ENCODE data around the gene BAD.
A peak's percentile ranks its signal among the peaks of the same experiment; 100 is the strongest.

BAD gene

DNA sequence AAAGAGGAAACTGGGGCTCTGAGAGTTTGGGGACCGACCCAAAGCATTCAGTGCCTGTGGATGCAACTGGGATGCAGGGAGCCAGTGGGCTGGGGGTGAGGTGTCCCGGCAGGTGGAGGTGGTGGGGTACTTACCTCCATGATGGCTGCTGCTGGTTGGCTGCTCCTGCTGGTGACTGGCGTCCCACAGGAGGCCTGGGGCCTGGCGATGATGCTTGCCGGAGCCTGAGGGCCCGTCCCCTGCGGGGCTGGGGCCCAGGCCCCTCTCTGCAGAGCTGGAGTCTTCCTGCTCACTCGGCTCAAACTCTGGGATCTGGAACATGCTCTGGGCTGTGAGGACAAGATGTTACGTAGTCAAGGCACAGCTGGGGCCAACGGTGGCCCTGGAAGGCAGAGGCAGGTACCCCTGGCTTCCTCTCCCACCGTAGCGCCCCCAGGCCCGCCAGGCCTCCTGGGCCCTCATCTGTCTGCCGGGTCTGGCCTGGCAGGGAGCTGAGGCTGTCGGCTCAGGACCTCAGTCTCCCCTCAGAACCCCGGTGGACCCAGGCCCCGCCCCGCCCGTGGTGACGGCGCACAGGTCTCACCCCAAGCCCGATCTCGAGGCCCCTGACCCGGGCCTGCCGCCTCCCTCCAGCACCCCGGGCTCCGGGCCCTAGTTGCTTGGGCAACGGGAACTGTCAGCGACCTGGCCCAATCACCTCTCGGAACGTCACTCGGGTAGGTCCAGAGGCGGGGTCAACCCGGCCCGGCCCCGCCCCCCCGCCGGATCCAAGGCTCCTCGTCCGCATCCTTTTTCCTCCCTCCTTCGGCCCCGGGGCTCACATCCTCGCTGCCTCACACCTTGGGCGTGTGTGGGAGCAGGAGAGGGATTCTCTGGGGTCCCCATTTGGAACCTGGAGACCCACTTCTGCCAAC lies at the start of gene BAD:
BAD (minus strand) TSS at position 618 of the 914 bp plus-strand sequence; CDS start at position 321, 297 bp downstream.
- Histone ChIP-seq H3K27me3 (replicated peaks; ENCODE audit: insufficient read depth, low read length) (no peaks in the 10 kb centered on the region), H3K9me2 (replicated peaks; ENCODE audit: insufficient read depth, low read length) (no peaks in the 10 kb centered on the region), H3F3A (ENCODE audit: insufficient read depth, low read length) (peaks cover 7% of the 10 kb centered on the region), H3K9ac (ENCODE audit: low read length) (peak within 1 kb of the TSS; percentile 98), H3K4me2 (ENCODE audit: low read depth, low read length) (peak within 1 kb of the TSS; percentile 100), H3K9me3 (replicated peaks; ENCODE audit: insufficient read depth, low read length) (no peaks in the 10 kb centered on the region), H2AFZ (ENCODE audit: low read length) (peak within 1 kb of the TSS; percentile 97), H4K20me1 (ENCODE audit: insufficient read depth, low read length) (no peaks in the 10 kb centered on the region), H3K4me3 (ENCODE audit: low read length) (peak within 1 kb of the TSS; percentile 75), H3K79me2 (ENCODE audit: low read length) (peaks cover 29% of the 10 kb centered on the region), H3K27ac (ENCODE audit: low read length) (peak within 1 kb of the TSS; percentile 99), H3K36me3 (replicated peaks; ENCODE audit: insufficient read depth, low read length) (no peaks in the 10 kb centered on the region), H3K4me1 (ENCODE audit: low read length) (peaks cover 10% of the 10 kb centered on the region)
- DNase-seq, result peak; percentile 96
- TF ChIP-seq, protein P1, sequence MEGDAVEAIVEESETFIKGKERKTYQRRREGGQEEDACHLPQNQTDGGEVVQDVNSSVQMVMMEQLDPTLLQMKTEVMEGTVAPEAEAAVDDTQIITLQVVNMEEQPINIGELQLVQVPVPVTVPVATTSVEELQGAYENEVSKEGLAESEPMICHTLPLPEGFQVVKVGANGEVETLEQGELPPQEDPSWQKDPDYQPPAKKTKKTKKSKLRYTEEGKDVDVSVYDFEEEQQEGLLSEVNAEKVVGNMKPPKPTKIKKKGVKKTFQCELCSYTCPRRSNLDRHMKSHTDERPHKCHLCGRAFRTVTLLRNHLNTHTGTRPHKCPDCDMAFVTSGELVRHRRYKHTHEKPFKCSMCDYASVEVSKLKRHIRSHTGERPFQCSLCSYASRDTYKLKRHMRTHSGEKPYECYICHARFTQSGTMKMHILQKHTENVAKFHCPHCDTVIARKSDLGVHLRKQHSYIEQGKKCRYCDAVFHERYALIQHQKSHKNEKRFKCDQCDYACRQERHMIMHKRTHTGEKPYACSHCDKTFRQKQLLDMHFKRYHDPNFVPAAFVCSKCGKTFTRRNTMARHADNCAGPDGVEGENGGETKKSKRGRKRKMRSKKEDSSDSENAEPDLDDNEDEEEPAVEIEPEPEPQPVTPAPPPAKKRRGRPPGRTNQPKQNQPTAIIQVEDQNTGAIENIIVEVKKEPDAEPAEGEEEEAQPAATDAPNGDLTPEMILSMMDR (IDR thresholded peaks at IDR 0.05; ENCODE audit: low read length), result no peak
- TF ChIP-seq EZH2phosphoT487 (IDR thresholded peaks at IDR 0.05; ENCODE audit: low read length) (no peak), EZH2 (optimal IDR thresholded peaks at IDR 0.05; ENCODE audit: low read depth, low read length) (no peak)

DNA sequence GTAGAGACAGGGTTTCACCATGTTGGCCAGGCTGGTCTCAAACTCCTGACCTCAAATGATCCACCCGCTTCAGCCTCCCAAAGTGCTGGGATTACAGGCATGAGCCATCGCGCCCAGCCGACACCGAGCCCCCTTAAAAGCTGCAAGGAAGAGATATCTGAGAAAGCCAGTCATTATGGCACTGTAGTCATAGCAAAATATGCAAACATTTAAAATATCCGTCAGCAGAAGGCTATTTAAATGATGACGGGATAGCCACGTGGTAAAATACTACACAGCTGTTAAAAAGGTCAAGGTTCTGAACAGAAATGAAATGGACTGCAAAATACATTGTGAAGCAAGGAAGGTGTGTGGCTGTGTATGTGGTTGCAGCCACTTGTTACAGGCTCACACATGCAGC lies 49.1 kb upstream of the BAD start:
- no peaks in the 10 kb centered on the region for H3F3A ChIP-seq (ENCODE audit: insufficient read depth, low read length)
- no peaks in the 10 kb centered on the region for H3K79me2 ChIP-seq (ENCODE audit: low read length)
- H3K4me1 ChIP-seq (ENCODE audit: low read length), result peaks cover 4% of the 10 kb centered on the region; the same call in 1 of the 2 replicates

DNA sequence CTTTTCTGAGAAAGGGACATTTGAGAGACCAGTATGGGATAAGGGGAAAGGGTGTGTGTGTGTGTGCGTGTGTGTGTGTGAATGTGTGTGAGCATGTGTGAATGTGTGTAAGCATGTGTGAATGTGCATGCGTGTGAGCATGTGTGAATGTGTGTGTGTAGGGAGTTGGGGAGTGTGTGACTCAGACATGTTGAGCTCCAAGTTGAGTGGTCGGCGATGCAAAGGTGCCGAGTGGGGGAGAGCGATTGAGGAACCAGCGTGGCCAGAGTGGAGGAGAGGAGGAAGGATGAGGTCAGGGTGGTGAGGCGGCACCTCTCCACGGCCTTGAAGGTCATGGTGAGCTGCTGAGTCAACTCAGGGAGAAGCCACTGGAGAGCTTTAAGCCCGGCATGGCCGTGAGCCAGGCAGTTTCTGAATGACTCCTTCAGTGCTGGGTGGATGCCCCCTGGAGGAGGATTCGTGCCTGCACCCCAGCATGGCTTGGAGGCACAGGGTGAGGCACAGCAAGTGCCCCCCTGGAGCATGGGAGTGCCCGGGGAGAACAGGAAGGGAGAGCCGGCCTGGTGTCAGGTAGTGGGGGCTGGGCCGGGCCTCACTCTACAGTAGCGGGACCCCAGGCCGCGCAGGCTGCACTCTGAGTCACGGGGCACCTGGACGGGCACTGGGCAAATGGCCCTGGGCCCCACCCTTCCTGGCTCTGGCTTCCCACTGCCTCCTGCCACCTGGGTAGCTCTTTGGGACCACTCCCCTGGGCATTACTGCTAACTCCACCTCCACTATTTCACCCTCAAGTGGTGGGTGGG lies 47.3 kb upstream of the BAD start:
- DNase-seq, result peak; percentile 56
- Histone ChIP-seq H3K36me3 (replicated peaks; ENCODE audit: insufficient read depth, low read length) (no peaks in the 10 kb centered on the region), H3K27ac (ENCODE audit: low read length) (no peak overlapping the region), H3K9me2 (replicated peaks; ENCODE audit: insufficient read depth, low read length) (no peaks in the 10 kb centered on the region), H3F3A (ENCODE audit: insufficient read depth, low read length) (no peaks in the 10 kb centered on the region), H3K9me3 (replicated peaks; ENCODE audit: insufficient read depth, low read length) (no peaks in the 10 kb centered on the region), H3K4me2 (ENCODE audit: low read depth, low read length) (no peak overlapping the region), H4K20me1 (ENCODE audit: insufficient read depth, low read length) (no peaks in the 10 kb centered on the region), H3K4me3 (ENCODE audit: low read length) (no peak overlapping the region), H2AFZ (ENCODE audit: low read length) (peak overlapping the region; percentile 51; the same call in 1 of the 2 replicates), H3K9ac (ENCODE audit: low read length) (no peak overlapping the region), H3K79me2 (ENCODE audit: low read length) (no peaks in the 10 kb centered on the region), H3K27me3 (replicated peaks; ENCODE audit: insufficient read depth, low read length) (0 out of 2 replicates have a peak, but pooled peaks cover 3% of the 10 kb centered on the region), H3K4me1 (ENCODE audit: low read length) (peaks cover 4% of the 10 kb centered on the region; the same call in 1 of the 2 replicates)
- TF ChIP-seq, protein P1 (IDR thresholded peaks at IDR 0.05; ENCODE audit: low read length), result peak; percentile 50
- TF ChIP-seq EZH2phosphoT487 (IDR thresholded peaks at IDR 0.05; ENCODE audit: low read length) (no peak), EZH2 (optimal IDR thresholded peaks at IDR 0.05; ENCODE audit: low read depth, low read length) (no peak)

More for the DNA sequence above, 49.1 kb upstream of the BAD start:
- Histone ChIP-seq H3K4me3 (ENCODE audit: low read length) (no peak overlapping the region), H3K9me2 (replicated peaks; ENCODE audit: insufficient read depth, low read length) (no peaks in the 10 kb centered on the region), H3K36me3 (replicated peaks; ENCODE audit: insufficient read depth, low read length) (no peaks in the 10 kb centered on the region), H3K9me3 (replicated peaks; ENCODE audit: insufficient read depth, low read length) (no peaks in the 10 kb centered on the region), H3K27me3 (replicated peaks; ENCODE audit: insufficient read depth, low read length) (no peaks in the 10 kb centered on the region), H3K27ac (ENCODE audit: low read length) (no peak overlapping the region), H3K9ac (ENCODE audit: low read length) (no peak overlapping the region), H3K4me2 (ENCODE audit: low read depth, low read length) (no peak overlapping the region), H4K20me1 (ENCODE audit: insufficient read depth, low read length) (no peaks in the 10 kb centered on the region), H2AFZ (ENCODE audit: low read length) (no peak overlapping the region)
- no peak for DNase-seq
- no peak for TF ChIP-seq EZH2phosphoT487 (IDR thresholded peaks at IDR 0.05; ENCODE audit: low read length)
- no peak for TF ChIP-seq EZH2 (optimal IDR thresholded peaks at IDR 0.05; ENCODE audit: low read depth, low read length)
- TF ChIP-seq, protein P1 (IDR thresholded peaks at IDR 0.05; ENCODE audit: low read length), result no peak

Data from MM.1S (cell line).